ENCODE data around the gene AIPL1.

The AIPL1 gene

GRCh38 chr17:6388416-6388815 lies 46.5 kb downstream of the AIPL1 start:
- TF ChIP-seq CTCF (IDR thresholded peaks at IDR 0.05; ENCODE audit: low read depth, low read length, poor library complexity, severe bottlenecking) = no peak
- no peak for TF ChIP-seq EZH2phosphoT487 (IDR thresholded peaks at IDR 0.05; ENCODE audit: borderline replicate concordance, low read length)
- no peak overlapping the region for H3K4me3 ChIP-seq (ENCODE audit: low read length)
- H4K20me1 ChIP-seq (ENCODE audit: control insufficient read depth, insufficient read depth, low read depth, low read length) = no peaks in the 10 kb centered on the region
- H3K27me3 ChIP-seq (ENCODE audit: control insufficient read depth, low read length) = no peaks in the 10 kb centered on the region
- H3K27ac ChIP-seq (ENCODE audit: low read depth, low read length) = no peak overlapping the region
- no peaks in the 10 kb centered on the region for H3K79me2 ChIP-seq (ENCODE audit: control insufficient read depth, low read length)
- no peak overlapping the region for H3K4me2 ChIP-seq (ENCODE audit: low read length)
- no peaks in the 10 kb centered on the region for H3K9me2 ChIP-seq (replicated peaks; ENCODE audit: control insufficient read depth, low read length)
- H3F3A ChIP-seq (ENCODE audit: control insufficient read depth, insufficient read depth) = no peaks in the 10 kb centered on the region
- H3K4me1 ChIP-seq (ENCODE audit: control insufficient read depth, low read length) = no peaks in the 10 kb centered on the region
- H3K36me3 ChIP-seq (ENCODE audit: control insufficient read depth, low read length) = no peaks in the 10 kb centered on the region
- H3K9me3 ChIP-seq (ENCODE audit: control insufficient read depth, insufficient read depth, low read length) = no peaks in the 10 kb centered on the region

- no peaks in the 10 kb centered on the region for H3K9me3 ChIP-seq (ENCODE audit: control insufficient read depth, insufficient read depth, low read length)
These were observed 47.1 kb downstream of the AIPL1 start for GRCh38 chr17:6387858-6388257.

GRCh38 chr17:6387442-6387841 lies 47.5 kb downstream of the AIPL1 start:
- Histone ChIP-seq H3K9me2 (replicated peaks; ENCODE audit: control insufficient read depth, low read length) (no peaks in the 10 kb centered on the region), H3K9me3 (ENCODE audit: control insufficient read depth, insufficient read depth, low read length) (no peaks in the 10 kb centered on the region), H3F3A (ENCODE audit: control insufficient read depth, insufficient read depth) (no peaks in the 10 kb centered on the region), H3K4me1 (ENCODE audit: control insufficient read depth, low read length) (no peaks in the 10 kb centered on the region), H3K4me2 (ENCODE audit: low read length) (no peak overlapping the region), H3K27me3 (ENCODE audit: control insufficient read depth, low read length) (no peaks in the 10 kb centered on the region), H3K27ac (ENCODE audit: low read depth, low read length) (no peak overlapping the region), H3K4me3 (ENCODE audit: low read length) (no peak overlapping the region), H3K79me2 (ENCODE audit: control insufficient read depth, low read length) (no peaks in the 10 kb centered on the region), H4K20me1 (ENCODE audit: control insufficient read depth, insufficient read depth, low read depth, low read length) (no peaks in the 10 kb centered on the region), H3K36me3 (ENCODE audit: control insufficient read depth, low read length) (no peaks in the 10 kb centered on the region)
- TF ChIP-seq CTCF (IDR thresholded peaks at IDR 0.05; ENCODE audit: low read depth, low read length, poor library complexity, severe bottlenecking) (no peak), EZH2phosphoT487 (IDR thresholded peaks at IDR 0.05; ENCODE audit: borderline replicate concordance, low read length) (no peak)

More at GRCh38 chr17:6387858-6388257, 47.1 kb downstream of the AIPL1 start:
- H4K20me1 ChIP-seq (ENCODE audit: control insufficient read depth, insufficient read depth, low read depth, low read length) = no peaks in the 10 kb centered on the region
- no peaks in the 10 kb centered on the region for H3K9me2 ChIP-seq (replicated peaks; ENCODE audit: control insufficient read depth, low read length)
- no peaks in the 10 kb centered on the region for H3K4me1 ChIP-seq (ENCODE audit: control insufficient read depth, low read length)
- H3K27ac ChIP-seq (ENCODE audit: low read depth, low read length) = no peak overlapping the region
- H3K79me2 ChIP-seq (ENCODE audit: control insufficient read depth, low read length) = no peaks in the 10 kb centered on the region
- H3K27me3 ChIP-seq (ENCODE audit: control insufficient read depth, low read length) = no peaks in the 10 kb centered on the region
- no peak overlapping the region for H3K4me3 ChIP-seq (ENCODE audit: low read length)
- no peak overlapping the region for H3K4me2 ChIP-seq (ENCODE audit: low read length)
- no peaks in the 10 kb centered on the region for H3F3A ChIP-seq (ENCODE audit: control insufficient read depth, insufficient read depth)
- H3K36me3 ChIP-seq (ENCODE audit: control insufficient read depth, low read length) = no peaks in the 10 kb centered on the region
- TF ChIP-seq EZH2phosphoT487 (IDR thresholded peaks at IDR 0.05; ENCODE audit: borderline replicate concordance, low read length) = no peak
- TF ChIP-seq CTCF (IDR thresholded peaks at IDR 0.05; ENCODE audit: low read depth, low read length, poor library complexity, severe bottlenecking) = no peak

Measured in DOHH2 (cell line).